GM21367 (cell line): ENCODE data around the gene JADE2.
"Not testable (repeated sequence)": the region's sequence is repeated elsewhere in the genome, so short reads cannot be mapped to it uniquely, and the experiment has no call there.

Source experiments
- ATAC-seq: cut with Tn5 transposase; IDR thresholded peaks from one replicate; pipeline ENCODE4 v1.9.1; 2021; ENCODE audit not compliant: unreplicated experiment

JADE2 gene

DNA sequence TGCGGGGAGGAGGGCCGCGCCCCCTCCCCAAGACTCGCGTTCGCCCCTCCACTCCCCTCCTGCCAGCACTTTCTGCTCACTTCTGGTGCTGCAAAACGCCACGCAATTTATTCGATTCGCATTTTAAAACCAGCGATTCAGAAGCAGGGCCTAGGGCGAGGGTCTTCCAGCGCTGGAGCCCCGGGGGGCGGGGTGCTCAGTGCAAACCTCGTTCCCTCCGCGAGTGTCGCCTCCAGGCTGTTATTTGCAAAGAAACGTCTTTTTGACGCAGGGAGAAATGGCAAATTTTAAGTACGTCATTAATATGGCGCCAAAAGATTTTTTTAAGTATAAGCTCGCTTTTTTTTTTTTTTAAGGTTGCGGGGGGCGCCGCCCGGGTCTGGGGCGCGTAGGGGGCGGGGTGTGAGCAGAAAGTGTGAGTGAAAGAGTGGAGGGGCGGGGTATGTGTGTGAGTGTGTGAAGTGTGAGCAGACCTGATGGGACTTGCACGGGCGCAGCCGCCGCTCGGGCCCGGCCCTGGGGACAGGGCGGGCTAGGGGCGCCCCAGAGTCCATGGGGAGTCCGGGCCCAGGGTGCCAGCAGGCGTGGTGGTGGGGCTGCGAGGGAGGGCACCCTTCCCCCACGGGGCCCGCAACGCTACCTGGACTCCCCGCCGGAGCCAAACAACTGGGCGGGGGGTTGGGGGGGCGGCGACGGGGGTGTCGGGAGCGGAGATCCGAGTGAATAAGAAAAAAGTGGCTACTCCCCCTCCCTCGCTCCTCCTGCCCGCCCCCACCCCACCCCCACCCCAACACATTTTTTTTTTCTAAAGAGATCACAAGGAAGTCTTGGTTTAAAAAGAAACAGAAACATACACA lies at the start of gene JADE2:
Gene JADE2 (plus strand): TSS at position 845 of the 857 bp plus-strand sequence. CDS start 10,188 bp downstream, outside the sequence.
- peak; percentile 40 for ATAC-seq

DNA sequence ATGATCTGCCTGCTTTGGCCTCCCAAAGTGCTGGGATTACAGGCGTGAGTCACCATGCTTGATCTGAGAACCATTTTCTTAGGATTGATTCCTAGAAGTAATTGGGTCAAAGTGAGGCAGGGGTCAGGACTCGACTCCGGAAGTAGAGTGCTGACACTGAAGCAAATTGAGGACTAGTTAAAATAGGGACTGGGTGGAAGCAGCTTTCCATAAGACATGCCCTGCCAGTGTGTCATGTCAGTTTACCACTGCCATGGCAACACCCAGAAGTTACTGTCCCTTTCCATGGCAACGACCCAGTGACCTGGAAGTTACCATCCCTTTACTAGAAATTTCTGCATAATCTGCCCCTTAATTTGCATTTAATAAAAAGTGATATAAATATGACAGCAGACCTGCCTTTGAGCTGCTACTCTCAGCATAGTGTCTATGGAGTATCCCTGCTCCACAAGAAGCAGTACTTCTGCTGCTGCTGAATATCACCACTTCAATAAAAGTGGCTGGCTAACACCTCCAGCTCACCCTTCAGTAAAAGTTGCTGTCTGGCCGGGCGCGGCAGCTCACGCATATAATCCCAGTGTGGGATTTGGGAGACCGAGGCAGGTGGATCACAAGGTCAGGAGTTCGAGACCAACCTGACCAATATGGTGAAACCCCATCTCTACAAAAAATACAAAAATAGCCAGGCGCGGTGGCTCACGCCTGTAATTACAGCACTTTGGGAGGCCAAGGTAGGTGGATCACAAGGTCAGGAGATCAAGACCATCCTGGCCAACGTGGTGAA lies 47.8 kb upstream of the JADE2 start:
- no peak for ATAC-seq

DNA sequence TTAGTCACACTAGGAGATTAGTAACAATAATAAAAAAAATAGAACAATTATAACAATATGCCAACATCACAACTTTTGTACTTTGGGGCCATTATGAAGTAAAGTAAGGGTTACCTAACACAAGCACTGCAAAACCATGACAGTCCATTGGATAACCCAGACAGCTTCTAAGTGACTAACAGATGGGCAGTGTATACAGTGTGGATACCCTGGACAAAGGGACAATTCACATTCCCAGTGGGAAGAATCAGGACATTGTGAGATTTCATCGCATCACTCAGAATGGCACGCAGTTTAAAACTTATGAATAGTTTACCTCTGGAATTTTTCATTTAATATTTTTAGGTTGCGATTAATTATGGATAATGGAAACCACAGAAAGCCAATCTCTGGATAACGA lies 45.6 kb upstream of the JADE2 start:
- ATAC-seq = no peak

DNA sequence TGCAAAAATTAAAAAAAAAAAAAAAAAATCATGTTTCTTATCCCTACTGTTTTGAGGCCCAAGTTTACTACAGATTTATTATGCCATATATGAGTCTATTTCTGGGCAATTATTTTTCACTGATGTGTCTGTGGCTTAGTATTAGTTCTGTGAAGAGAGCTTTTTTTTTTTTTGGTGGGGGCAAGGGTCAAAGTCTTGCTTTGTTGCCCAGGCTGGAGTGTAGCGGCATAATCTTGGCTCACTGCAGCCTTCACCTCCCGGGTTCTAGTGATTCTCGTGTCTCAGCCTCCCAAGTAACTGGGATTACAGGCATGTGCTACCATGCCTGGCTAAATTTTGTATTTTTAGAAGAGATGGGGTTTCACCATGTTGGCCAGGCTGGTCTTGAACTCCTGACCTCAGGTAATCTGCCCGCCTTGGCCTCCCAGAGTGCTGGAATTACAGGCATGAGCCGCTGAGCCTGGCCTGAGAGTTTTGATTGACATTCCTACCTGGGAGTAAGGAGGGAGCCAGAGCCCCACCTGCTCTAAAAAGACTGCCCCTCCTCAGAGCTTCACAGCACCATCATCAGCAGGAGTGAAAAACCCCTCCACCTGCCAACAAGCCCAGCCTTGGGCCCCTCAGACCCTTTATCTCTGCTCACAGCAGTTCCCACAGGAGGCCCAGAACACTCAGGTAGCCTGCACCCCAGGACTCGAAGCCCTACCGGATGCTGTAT lies 36.1 kb upstream of the JADE2 start:
- no peak for ATAC-seq

DNA sequence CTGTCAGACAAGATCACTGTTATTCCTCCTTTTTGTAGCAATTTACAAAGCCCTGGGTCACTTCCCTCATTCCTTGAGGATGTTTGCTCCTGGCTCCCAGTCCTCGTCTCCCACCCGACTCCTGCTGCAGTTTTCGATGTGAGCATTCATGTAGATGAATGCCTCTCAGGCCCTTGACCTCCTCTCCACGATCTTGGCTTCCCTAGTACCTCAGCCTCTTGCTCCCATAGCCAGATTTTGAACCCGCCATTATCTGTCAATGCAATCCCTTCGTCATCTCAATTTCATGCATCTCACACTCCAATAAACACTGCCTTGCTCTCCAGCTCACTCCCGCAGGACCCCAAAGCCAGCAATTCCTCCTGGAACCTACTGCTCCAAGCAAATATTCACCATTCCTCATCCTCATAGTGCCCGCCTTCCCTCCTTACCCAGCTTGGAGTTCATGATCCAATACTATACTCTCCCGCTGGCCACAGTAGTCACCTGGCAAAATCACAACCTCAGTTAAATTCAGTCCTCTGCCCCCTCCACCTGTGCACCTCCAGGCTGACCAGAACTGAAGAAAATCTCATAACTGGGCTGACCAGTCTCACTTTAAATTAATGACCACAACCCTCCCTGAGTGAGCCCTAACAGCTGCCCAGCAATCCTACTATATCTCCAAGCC lies 35.1 kb upstream of the JADE2 start:
- ATAC-seq = no peak

DNA sequence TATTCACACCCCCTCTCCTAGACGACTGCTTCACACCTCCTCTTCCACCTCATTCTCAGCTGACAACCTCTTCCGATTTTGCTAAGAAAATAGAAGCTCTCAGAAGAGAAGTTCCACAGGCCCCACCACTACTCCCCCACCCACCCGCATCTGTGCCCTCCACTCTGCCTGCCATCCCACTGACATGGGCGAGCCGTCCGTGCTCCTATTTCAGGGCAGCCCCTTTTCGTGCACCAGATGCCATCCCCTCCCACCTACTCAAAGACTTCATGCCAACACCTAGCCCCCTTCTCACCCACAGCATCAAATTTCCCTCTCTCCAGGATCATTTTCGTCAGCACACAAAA lies 34.6 kb upstream of the JADE2 start:
- no peak for ATAC-seq

DNA sequence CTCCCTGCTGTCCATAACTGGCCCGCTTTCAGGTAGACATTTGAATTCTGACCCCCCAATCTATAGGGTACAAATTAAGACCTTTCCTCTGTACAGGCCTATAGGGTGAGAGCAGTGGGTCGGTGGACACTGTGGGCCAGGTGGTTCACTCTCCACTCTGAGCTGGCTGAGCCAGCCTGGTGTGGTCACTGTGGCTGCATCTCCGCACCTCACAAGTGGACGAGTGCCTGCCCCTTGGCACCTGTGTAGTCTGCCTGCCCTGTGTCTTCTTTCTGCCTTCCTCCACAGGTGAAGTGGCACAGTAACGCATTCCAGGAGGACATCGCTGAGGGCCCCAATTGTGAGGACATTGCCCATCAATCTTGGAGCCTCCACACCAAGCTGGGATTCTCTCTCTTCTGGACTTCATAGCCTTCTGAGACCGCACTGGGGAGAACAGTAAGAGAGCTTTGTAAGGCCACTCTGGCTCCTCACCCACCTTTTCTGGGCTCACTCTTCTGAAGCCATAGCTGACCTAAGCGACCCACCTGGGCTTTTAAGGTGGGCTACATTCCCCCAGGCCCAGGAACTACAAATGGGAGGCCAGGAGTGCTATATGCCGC lies 33.5 kb upstream of the JADE2 start:
- ATAC-seq = no peak

DNA sequence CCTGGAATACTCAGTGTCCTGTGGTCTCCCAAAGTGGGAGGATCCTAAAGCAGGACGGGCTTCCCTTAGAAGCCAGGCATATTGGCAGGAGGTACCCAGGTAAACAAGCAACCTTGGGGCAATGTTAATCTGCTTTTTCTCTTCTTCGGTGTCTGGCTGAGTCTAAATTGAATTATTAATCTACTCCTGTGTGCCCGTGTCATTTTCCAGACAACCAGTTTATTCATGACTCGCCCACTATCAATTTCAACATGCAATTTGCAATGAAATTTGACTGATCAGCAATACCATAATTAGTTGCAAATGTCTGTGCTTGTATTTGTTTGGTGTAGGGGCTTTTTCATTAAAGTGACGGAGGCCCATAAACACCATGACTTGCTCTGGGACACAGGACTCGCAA lies 32.9 kb upstream of the JADE2 start:
- ATAC-seq = no peak

DNA sequence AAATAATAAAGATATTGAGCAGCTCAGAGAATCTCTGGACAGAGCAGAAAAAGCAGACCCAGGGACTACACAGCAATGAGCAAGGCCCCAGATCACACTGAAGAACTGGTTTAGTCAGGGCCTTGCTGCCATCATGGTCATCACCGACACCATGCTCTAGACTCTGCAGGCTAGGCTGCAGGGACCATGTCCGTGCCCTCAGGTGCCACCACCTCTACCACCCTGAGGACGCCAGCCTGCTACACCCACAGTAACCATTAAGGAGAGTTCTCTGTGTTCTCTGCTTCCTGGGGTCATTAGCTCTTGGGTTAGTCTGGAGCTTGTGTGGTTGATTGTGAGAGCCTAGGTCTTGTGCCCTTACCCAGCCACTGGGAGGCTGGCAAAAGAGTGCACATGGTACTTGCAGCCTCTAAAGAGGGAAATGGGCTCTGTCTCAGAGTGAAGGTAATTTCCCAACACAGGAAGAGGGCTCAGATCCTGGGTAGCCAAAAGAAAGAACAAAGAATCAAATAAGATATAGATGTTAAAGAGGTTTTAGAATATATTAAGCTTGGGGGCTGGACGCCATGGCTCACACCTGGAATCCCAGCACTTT lies 31.9 kb upstream of the JADE2 start:
- no peak for ATAC-seq

DNA sequence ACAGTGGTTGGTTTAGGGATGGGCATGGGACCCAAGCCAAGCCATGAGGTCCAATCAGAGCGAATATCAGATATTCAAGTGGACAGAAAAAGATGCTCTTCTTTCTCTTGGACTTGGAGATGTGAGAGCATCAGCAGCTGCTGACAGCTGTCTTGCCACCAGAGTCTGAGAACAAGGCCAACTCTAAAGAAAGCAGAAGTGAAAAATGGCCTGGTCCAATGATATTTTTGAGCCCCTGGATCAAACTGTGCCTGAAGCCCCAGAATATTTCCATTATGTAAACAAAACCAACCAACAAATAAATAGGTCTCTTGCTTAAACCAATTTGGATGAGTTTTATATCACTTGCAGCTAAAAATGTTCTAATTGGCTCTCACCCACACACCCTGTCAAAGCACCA lies 30.7 kb upstream of the JADE2 start:
- no peak for ATAC-seq

DNA sequence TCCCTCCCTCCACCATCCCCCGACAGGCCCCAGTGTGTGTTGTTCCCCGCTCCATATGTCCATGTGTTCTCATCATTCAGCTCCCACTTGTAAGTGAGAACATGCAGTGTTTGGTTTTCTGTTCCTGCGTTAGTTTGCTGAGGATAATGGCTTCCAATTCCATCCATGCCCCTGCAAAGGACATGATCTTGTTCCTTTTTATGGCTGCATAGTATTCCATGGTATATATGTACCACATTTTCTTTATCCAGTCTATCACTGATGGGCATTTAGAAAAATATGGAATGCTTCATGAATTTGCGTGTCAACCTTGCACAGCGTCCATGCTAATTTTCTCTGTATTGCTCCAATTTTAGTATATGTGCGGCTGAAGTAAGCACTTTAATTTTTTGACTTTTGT lies 25.6 kb upstream of the JADE2 start:
- ATAC-seq = not testable (repeated sequence)

DNA sequence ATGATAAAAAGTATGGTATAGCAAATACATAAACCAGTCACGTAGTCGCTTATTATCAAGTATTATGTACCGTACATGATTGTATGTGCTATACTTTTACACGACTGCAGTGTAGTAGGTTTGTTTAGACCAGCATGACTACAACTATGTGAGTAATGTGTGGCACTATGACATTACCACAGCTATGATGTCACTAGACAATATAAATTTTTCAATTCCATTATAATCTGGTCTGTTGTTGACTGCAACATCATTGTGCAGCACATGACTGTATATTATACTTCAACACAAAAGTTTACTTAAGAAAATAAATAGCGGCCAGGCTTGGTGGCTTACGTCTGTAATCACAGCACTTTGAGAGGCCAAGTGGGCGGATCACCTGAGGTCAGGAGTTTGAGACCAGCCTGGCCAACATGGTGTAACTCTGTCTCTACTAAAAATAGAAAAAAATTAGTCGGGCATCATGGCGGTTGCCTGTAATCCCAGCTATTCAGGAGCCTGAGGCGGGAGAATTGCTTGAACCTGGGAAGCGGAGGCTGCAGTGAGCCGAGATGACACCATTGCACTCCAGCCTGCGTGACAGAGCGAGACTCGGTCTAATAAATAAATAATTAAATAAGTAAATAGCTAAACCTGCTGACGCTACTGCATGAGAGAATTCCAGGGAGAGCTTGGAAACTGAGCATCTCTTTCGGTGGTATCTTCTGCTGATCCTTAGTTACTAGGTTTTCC lies 24.6 kb upstream of the JADE2 start:
- ATAC-seq = no peak

DNA sequence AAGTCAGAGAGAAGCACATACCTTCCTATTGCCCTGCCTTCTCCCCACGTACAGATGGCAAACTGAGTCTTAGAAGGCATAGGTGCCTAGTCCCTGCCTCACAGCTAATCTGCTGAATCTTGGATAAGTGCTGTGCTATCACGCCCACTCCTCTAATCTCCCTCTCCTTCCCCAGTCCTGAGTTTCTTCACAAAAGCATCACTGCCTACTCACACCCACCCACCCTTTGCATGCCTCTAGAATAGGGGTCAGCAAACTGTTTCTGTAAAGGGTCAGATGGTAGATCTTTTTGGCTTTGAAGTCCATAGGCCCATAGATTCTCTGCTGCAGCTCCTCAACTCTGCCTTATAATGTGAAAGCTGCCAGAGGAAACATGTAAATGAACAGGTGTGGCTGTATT lies 23.2 kb upstream of the JADE2 start:
- no peak for ATAC-seq

DNA sequence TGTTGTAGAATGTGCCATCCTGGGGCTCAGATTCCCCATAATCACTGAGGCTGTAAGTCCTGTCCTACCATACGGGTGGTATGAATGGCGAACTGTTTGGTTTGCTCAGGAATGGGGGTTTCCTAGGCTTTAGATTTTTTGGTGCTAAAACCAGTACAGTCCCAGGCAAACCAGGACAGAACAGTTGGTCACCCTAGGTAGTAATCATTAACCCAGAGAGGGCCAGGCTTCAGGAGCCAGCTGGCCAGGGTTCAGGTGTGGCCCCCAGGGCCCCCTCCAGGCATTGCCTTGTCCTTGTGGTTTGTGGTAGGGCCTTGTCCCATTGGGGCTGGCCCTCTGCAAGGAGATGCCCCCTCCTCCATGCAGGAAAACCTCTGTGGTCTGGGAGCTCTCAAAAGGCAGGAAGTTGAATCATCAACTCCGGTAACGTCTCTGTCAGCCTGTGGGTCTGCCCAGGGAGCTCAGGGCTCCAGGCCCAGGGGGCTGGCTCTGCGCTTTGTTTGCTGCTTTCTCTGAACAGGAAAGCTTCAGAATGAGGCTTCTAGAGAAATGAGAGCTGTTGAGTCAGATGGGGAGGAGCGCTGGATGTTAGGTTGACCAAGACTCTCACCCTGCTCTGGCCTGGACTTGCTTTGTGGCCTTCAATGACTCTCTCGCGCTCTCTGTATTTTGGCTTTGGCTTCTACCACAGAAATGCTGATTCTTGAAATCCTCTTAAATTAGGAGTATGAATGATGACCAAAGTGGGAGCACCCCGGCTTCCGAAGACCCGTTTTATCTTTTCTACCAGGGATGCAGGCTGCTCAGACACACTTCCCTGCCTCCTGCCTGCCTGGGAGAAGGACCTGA lies 22.2 kb upstream of the JADE2 start:
- peak; percentile 65 for ATAC-seq

DNA sequence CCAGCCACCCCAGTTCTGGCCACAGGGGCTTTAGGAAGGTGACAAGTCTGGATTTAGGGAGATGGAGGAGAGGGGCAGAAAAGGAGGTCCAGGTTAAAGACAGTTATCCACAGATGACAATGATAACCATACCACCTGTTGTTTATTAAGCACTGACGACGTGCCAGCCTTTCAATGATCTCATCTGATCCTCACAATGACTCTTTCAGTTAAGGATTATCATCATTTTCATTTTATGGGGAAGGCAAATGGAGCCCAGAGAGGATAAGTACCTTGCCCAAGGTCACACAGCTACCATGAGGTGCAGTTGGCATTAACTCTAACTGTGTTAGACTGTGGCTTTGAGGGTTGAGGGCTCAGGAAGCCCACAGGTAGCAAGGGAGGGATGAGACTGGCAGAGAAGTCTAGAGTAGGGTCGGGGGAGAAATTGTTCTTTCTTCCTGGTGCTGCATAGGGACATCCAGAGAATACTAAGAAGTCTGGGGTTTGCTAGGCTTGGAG lies 21.5 kb upstream of the JADE2 start:
- ATAC-seq = no peak

DNA sequence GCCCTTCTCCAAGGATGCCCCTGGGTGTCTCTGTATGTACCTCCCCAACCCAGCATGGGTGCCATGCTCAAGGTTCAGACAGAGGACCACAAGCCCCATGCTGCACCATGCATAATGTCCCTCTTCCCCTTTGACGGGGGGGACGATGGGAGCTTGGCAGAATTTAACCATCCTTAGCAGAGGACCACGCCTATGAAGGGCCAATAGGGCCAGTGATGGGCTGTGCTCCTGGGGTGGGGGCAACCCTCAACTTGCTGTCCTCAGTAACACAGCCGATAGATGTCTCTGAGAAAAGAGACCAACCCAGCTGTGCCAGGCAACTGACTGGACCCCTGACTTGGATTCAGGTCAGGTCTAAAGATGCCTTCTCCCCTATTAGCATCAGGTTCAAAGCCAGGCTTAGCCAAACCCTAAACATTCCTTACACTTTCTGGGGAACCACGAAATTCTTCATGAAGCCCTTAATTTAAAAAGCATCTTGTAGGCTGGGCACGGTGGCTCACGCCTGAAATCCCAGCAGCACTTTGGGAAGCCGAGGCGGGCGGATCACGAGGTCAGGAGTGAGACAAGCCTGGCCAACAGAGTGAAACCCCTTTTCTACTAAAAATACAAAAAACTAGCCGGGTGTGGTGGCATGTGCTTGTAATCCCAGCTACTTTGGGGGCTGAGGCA lies 20.7 kb upstream of the JADE2 start:
- ATAC-seq = no peak

DNA sequence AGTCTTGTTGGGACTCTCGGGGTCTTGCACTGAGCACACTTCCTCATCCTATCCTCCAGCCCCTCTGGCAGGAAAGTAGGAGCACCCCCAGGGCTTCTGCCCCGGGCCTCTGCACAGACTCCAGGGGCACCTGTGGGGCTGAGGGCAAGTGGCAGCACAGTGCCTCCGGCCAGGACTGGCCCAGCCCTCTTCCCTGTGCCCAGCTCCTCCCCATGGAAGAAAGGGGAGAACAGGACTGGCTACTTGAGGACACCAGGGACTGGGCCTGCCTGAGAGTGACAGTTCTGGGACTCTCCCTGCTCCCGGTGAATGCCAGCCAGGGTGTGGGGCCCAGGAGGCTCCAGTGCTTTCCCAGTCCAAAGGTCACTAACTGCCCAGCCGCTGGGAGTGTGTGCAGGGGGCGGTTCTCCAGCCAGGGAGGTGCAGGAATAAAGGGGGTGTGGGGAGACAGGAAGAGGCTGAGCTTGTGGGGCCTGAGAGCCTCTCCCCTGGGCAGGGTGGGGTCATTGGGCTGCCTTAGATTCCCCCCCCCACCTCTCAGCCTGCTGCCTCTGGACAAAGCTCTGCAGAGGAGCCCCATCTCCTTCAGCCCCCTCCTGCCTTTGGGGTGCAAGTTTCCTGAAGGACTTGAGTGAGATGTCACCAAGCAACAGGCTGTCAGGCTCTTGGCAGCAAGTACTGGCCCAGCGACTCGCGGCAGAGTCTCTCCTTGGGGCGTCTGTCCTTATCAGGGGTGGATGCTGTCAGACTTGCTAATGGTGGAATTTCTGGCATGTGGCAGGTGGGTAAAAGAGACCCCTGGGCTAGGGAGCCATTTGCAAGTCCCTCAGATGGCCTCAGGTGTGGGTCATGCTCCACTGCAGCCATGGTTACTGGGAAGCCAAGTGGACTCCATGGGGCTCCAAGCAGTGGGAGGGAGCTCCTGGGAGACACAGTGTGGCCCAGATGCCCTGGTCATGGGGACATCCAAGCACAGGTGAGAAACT lies 19.1 kb upstream of the JADE2 start:
- no peak for ATAC-seq
